ENCODE data around the gene KIRREL3.

The KIRREL3 gene

DNA sequence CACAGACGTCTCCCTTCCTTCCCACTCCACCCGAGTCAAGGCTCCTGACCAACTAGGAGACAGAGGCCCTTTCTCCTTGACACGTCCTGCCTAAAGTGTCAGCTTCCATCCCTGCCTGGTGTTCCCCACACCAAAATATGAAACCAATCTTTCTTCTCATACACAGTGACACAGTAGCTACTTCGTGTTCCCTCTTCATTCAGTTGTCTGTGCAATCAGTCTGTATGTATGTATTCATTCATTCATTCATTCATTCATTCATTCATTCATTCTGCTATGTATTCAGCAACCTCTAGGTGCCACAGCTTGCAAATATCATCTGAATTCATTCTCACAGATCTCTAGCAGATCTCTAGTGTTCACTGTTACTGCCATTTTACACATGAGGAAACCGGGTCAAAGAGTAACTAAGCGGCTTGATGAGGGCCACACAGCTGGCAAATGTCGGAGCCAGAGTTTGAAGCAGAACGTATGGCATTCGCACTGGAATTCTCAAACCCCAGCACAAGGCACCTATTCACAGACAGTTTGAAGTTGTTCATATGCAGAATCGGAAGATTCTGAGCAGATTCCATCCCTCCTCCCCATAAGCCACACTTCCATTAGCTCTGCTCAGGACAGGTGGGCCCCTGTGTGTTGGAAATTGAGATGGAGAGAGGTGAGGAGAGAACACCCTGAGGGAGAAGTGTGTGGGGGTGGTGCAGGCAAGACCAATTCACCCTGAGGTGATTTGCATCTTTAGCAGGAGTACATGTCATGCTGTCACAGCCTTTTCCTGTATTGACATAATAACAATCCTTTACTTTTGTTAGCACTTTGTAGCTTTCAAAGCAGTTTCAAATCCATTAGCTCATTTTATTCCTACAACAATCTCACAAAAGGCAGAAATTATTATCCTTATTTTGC is 369.4 kb downstream of the KIRREL3 start:
- no peak for DNase-seq (ENCODE audit: low spot score)

GRCh38 chr11:126630488-126630887 is 370.1 kb downstream of the KIRREL3 start:
- no peak for DNase-seq (ENCODE audit: low spot score)

DNA sequence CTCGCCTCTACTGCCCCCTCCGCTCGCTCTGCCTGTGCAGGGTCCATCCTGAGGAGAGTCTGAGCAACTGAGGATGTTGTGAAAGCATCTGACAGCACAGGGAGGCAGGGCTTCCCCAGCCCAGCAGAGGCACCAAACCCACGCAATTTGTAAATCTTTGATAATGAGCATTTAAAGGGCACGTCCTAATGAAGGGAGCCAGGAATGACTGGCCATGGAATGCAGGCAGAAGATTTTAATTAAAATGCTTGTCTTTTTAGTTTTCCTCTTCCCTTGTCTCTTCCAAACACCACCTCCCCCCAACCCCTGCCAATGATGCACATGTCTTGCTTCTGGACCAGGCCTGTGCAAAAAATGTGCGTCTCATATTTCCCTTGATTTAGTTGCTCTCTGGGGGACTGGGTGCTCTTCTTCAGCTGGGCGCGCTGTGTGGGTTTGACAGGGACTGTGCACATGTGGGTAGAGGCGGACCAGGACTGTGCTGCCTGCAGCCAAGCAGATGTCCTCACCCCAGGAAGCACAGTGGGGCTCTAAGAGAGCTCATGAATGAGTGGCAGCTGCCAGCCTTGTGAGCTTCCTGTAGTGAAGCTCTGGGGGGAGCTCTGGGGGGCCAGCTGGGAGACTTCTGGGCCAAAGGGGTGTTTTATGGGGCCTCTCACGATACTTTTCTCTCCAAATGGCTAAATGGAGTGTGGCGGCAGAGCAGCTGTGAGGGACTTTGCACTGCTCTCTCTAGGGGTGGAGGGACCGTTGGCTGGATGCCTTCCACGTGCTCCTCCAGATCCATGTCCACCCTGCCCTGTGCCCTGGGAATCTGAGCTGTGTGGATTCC is 371.6 kb downstream of the KIRREL3 start:
- DNase-seq (ENCODE audit: low spot score) = no peak

DNA sequence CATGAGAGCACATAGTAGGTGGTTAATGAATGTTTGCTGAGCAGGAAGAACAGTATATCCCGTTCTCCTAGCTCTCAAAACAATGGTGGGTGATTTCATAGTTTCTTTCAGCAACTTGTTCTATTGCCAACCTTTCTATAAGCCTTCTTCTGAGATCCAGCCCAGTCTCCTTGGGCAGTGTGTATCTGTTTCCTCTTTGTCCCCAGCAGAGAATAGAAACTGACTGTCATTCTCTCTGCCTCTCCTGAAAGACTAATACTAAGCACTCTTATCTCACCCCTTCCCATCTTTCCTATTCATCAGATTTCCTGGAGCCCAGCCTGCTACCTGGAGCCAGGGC is 372.1 kb downstream of the KIRREL3 start:
- no peak for DNase-seq (ENCODE audit: low spot score)

DNA sequence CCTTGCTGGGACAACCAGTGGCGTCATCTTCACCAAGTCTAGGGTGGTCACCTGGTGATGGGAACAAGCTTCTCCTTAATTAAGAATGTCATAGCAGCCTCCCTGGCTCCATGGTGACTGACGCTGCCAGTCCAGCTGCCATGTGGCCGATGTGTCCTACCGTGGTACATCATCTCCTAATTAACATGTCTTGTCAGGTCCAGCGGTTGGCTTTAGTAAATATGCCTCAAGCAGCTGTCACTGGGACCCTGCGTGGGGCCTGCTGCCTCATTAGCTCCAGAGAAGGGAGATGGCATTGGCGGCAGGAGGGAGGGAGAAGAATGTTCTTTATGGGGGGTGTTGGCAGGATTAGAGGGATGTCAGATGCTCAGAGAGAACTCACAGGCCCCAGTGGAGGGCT is 373.1 kb downstream of the KIRREL3 start:
- no peak for DNase-seq (ENCODE audit: low spot score)

DNA sequence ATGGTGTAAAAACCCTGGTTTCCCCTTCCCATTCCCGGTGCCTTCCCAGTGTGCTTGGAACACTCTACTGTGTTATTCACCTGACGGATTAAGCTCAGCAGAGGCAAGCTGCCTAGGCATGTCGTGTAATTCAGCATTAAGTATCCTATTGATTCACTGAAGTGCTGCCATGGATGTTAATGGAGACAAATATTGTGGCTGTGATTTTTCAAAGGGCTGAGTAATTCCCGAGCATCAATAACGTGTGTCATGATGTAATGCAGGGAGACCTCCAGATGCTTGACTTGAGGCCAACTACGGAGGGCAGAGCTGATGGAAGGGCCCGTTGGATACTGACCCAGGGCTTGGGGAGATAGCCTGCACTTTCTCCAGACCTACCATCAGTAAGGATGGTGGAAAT is 376.1 kb downstream of the KIRREL3 start:
- no peak for DNase-seq (ENCODE audit: low spot score)

DNA sequence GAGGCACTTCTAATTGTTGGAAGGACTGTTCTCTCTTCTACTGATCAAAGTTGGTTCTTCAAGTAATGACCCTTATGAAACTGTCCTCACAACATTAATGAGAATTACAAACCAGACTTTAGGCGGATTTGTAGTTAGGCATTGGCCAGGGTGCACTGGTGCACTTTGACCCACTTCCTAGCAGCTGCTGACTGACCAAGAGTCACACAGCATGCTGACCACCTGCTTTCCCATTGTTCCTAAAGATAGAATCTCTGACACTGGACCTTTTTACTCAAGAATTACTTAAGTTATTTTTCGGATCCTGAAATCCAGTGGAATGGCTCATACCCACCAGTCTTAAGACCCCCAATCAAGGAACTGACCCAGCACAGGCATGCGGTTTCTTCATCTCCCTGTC is 381.1 kb downstream of the KIRREL3 start:
- no peak for DNase-seq (ENCODE audit: low spot score)

- no peak for DNase-seq (ENCODE audit: low spot score)
These were observed 384.7 kb downstream of the KIRREL3 start for GRCh38 chr11:126615845-126616244.

GRCh38 chr11:126613272-126613671 is 387.3 kb downstream of the KIRREL3 start:
- DNase-seq (ENCODE audit: low spot score) = no peak

DNA sequence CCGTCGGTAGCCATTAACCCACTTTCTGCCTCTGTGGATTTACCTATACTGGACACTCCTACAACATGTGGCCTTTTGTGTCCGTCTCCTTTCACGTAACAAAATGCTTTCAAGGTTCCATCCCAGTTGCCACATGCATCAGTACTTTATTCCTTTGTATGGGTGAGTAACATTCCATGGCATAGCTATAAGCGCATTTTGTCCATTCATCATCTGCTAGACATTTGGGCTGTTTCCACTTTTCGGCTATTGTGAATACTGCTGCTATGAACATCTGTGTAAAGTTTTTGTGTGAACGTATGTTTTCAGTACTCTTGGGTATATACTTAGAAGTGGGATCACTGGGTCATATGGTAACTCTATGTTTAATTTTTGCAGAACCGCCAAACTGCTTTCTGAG is 387.9 kb downstream of the KIRREL3 start:
- no peak for DNase-seq (ENCODE audit: low spot score)

DNA sequence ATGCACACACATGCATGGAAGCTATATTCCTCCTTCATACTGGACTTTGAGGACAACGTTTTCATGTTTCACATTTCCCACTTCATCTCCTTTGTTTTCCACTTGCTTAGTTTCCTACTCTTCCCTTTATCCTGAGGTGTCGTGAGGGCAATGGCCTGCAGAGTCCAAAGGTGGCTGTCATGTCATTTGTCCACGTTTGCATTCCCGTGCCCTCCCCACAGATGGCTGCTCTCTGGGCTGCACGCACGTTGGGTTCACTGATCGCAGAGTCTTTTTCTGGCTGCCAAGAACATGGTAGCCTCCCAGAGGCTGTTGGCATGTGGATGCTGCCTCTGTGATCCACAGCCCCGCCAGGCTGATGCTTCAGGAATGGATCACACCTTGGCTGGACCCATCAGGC is 389.1 kb downstream of the KIRREL3 start:
- DNase-seq (ENCODE audit: low spot score) = no peak

DNA sequence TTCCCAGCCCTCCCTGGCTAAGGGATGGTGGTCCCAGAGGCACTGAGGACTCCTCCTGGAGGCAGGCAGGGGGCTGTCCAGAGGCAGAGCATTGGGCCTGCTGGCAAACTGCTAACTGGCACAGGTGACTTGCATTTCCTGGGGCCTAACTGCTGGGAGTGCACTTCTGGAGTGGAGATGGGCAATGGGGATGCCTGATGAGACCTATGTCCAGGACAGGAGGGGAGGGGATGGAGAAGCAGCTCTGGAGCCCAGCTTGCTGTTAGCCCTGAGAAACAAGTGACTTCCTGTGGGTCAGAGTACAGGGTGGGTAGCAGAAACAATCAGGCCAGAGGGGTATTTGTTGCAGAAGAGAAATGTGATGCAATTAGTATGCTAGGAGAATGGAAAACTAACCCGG is 391.9 kb downstream of the KIRREL3 start:
- no peak for DNase-seq (ENCODE audit: low spot score)

GRCh38 chr11:126607776-126608541 is 392.6 kb downstream of the KIRREL3 start:
- no peak for DNase-seq (ENCODE audit: low spot score)

DNA sequence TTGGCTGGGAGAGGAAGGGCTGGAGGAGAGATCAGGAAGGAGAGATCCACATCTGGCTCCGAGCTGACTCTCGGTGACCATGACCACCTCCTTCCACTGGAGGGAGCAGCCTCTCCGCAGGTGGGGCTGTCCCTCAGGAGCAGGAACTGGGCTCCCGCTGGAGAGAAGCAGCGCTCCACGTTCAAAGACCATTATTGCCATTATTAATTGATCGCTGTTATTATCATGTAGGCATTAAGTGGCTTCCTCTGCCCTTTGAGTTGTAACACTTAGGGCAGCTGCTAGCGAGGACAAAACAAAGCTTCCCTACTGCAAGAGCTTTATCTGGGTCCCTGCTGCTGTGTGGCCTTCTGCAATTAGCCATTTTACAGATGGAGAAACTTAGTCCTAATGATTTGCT is 393.2 kb downstream of the KIRREL3 start:
- DNase-seq (ENCODE audit: low spot score) = no peak

DNA sequence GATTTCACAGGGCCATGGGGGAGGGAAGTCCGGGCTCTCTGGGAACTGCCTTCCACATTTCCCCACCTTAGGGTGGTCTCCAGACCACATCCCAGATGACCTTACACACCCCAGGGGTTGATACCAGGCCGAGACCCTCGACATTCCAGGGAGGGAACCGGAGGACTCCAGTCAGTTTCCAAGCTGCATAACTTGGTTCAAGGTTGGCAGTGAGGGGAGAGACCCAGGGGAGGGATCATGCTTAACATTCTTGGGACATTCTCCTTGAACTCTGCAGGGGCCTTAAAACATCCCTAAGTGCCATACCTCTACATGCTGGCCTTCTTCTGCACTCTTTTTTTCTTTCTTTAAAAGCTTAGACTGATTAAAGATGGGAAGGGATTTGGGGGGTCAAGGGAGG is 394.1 kb downstream of the KIRREL3 start:
- DNase-seq (ENCODE audit: low spot score) = no peak

DNA sequence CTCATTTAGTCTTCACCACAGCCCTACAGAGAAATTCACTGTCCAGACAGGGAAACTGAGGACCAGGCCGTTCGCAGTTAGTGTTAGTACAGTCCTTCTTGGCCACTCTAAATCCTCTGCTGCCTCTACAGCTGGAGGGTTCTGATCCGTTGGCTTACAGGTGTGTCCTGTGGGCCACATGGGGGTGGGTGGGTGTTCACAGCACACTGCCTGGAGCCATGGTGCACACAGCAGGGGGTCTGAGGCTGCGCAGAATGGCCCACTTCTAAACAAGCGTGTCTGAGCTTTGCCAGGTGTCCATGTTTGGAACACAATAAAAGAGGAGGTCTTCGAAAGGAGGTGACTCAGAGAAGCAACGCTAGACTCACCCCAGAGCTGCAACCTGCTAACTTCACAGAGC is 396.1 kb downstream of the KIRREL3 start:
- no peak for DNase-seq (ENCODE audit: low spot score)

GRCh38 chr11:126603486-126603885 is 397.1 kb downstream of the KIRREL3 start:
- DNase-seq (ENCODE audit: low spot score) = no peak

GRCh38 chr11:126602993-126603392 is 397.6 kb downstream of the KIRREL3 start:
- DNase-seq (ENCODE audit: low spot score) = no peak

DNA sequence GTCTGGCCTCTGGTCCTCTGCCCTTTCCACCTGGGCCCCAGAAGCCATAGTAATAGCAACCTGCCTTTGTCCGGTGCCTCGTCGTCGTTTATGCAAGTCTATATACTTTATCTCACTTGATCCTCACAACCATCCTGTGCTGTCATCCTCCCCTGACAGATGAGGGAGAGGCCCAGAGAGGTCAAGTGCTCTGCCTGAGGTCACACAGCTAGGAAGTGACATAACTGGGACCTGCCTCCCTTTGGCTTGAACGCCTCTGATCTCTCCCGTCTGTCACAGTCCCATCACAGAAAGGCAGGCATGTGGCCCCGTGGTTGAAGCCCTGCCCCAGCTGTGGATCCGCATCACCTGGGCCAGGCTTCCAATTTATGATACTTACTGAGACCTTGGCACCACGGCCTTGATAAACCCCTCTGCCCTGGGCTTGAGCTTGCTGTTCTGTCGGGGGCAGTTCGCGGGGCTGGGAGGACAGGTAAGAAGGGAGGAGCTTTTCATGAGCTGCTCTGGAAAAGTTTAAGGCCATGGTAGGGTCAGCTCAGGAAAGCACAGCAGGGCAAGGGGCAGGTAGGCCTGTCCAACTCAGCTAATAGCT is 398.1 kb downstream of the KIRREL3 start:
- DNase-seq (ENCODE audit: low spot score) = no peak

DNA sequence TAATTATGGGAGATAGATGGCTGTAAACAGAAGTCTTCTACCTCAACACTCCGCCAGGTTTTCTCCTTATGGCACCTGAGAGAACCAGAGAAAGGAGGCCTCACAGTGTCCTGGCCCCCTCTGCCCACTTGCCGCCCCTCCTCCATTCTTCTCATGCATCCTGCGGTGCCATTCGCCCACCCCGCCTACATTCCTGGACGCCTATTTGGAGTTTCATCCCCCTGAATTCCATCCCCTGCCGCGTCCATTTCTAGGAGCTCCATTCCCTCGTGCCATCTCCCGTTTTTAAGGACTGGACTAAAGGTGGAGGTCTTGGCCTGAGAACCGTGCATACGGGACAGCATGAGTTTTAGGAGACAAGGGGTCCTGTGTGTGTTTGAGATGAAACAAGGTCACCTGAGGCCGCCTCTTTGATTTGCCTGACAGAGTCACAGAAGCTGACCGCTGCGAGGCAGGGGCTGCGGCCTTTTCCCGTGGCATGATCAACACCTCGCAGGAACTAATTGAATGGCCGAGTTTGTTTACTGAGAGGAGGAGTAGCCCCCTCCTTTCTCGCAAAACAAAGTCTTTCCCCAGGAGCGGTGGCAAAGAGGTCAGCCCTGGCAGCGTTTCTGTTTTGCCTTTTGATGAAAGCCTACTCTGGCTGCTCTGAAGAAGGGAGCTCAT is 398.9 kb downstream of the KIRREL3 start:
- DNase-seq (ENCODE audit: low spot score) = no peak

DNA sequence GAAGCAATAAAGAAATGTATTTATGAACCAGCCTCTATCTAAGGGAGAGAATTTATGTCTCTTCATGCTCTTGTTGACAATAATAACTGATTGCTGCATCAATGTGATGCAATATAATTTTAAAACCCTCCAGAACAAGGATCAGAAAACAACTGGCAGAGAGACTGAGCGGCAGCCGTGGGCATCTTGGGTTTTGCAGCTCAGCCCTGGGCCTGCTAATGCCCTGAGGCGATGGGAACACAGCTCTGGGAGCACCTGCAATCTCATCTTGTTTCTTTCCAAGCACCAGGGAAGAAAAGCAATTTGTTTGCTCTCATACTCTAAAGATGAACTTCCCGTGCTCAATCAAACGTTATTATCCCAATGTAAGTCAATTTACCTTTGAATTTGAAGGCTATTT is 399.4 kb downstream of the KIRREL3 start:
- DNase-seq (ENCODE audit: low spot score) = no peak
